ENCODE measurements around the gene MACROD2.

Gene MACROD2

DNA sequence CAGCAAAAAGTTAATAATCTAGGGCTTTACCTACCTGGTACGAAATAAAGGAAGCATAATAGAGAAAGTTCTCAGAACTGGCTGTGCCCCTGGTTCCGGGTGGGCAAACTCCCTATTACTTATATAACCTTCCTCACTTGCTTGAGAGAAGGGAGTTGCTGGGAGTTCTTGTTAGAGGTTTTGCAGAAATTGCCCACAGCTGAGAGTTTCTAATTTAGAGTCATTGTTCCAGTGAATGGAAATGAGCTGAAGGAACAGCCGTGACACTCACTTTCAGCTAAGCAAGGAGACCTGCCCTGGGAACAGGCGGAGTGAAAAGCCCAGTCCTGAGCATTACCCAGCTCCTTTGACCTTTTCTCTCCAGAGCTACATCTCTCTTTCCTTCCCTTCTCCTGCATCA is 936.7 kb downstream of the MACROD2 start:
- no peak for DNase-seq

DNA sequence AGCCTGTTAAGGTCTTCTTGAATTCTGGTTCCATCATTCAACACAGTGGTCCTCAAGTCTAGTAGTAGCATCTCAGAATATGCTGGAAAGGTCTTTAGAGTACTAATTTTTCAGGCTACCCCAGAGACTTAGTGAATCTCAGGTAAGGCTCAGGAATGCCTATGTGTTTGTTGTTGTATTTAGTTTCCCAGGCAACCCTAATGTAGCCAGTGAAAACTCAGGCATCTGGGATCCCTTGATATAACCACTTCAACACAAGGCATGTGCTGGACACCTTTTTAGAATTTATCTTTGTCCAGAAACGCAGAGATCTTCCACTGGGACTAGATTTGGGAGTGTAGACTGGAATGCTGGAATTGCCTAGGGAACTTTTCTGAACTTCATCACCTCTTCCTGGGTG is 940.0 kb downstream of the MACROD2 start:
- DNase-seq: no peak

DNA sequence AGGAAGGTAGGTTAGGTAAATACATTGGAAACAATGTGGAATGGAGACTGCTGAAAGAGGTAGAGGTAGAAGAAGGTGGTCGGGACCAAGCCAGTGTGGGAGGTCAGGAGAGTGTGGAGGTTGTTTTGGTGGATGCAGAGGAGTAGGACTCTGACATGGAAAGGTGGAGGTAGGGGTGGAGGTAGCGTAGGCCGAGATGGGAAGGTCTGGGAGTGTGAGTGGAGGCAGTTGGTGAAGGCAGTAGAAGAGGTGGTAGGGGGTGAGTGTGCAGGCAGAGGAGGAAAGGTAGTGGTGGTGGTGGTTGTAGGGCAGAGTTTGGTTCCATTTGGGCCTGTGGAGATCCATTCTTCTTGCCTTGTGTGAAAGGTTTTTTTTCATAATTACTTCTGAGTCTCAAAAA is 941.7 kb downstream of the MACROD2 start:
- DNase-seq: no peak

DNA sequence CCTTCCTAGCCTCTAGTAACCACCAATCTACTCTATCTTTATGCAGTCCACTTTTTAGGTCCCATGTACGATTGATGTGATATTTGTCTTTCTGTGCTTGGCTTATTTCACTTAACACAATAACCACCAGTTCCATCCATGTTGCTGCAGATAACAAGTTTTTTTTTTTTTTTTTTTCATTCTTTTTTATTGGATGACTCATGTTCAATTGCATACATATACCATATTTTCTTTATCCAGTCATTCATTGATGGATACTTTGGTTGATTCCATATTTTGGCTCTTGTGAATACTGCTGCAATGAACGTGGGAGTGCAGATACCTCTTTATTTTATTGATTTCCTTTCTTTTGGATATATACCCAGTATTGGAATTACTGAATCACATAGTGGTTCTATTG is 942.5 kb downstream of the MACROD2 start:
- no peak for DNase-seq

DNA sequence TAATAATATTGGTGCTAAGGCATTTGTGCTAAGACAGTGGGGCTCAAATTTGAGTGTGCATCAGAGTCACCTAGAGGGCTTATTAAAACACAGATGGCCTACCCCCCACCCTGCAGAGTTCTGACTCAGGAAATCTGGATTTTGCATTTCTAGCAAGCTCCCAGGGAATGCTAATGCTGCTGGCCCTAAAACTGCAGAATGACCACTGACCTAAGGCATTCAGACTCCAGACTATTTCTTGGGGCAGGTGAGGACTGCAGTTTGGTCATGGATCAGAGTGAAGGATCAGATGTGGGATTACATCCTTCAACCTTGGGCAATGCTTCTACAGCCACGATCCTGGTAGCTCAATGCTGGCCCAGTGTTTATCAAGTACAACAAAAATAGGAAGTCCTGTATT is 952.2 kb downstream of the MACROD2 start:
- no peak for DNase-seq

DNA sequence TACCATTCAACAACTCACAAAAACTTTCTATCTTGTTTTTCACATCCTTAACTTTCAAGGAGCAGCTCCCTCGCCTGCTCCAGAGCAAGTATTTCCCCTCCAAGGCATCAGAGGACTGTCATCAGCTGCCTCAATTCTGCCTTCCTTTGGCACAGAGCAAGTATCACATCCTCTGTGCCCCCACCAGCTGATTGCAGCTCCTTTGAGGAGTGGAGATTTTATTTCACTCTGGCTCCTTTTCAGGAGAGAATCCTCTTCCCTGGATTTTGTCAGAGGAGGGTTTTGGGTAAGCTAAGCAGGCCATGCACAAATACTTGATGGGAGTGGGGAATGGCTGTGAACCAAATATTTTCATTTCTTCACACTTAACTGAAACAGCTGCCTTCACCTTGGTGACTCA is 952.6 kb downstream of the MACROD2 start:
- no peak for DNase-seq

DNA sequence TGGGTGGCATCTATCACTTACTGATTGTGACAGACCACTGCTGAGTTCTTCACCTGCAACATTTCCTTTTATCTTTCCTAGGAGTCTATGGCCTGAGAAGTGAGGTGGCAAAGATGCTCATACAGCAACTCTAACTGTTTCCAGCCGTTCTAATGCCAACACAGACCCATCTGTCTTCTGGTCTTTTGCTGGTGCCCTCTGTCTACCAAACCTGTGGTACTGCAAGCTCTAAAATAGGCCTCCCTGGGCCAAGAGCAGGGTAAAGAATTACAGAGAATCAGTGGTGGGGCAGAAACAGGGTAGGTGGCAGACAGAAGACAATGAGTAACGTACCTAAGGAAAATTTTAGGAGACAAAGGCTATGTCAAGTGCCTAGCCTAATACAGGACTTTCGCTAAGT is 953.1 kb downstream of the MACROD2 start:
- DNase-seq: no peak

DNA sequence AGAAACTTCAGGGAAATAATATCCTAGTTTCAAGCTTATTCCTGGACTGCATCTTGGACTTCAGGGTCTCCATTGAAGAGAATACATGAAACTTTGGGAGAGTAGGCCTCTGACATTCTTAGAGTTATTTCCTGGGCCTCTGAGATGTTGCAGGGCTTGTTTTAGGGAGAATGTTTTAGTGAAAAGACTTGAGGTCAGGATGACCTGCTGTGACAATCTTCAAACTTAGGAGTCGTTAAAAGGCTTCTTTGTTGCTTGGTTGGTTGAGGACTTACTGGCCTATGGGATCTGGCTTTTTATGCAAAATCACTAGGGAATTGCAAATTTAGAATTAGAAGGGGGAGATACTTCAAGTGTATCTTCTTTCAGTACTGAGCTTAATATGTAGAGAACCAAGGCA is 955.3 kb downstream of the MACROD2 start:
- no peak for DNase-seq

DNA sequence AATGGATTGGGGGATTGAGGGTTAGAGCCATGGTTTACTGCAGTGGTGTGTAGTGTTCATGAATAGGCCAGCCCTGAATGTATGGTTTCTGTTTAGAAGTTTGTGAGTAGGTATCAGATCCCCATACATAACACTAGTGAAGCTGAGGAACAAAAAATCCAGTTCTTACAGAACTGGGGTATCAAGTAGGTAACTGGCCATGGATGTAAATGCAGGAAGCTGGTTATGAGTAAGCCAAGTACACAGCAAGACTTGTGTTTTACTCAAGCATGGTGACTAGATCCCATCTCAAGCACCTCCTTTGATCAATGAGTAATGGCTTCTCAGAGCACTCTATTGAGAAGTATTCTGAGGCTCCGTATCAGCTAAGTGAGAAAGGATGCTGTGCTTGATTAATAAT is 955.8 kb downstream of the MACROD2 start:
- DNase-seq: no peak

DNA sequence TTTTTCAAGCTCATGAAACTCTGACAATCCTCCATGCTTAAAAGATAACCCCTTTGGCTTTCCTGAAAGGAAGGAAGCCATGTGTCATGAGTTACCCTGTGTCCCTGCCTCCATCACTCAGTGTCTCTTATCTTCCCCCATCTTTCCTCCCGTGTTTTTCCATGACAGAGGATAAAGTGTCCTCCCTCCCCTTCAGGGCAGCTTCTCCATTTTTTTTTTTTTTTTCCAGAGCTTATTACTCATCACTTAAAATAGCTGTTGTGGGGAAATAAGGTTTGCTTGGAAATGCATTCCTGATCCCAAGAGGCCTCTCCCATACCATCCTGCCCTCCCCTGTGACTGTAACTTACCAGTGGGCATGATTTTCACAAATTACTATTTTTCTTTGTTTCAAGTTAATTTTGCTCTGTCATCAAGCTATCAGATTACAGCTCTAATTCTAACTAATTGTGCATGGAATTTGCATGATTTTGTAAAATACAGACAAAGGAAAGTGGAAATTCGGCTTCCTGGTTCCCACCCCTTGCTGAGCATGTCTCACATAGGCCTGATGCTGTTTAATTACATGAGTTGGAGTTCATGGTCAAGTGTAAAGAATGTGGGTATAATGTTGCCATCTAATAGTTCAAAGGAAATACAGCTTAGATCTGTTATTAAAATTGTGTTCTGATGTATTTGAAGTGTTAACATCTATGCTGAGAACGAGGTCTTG is 956.5 kb downstream of the MACROD2 start:
- DNase-seq: no peak

DNA sequence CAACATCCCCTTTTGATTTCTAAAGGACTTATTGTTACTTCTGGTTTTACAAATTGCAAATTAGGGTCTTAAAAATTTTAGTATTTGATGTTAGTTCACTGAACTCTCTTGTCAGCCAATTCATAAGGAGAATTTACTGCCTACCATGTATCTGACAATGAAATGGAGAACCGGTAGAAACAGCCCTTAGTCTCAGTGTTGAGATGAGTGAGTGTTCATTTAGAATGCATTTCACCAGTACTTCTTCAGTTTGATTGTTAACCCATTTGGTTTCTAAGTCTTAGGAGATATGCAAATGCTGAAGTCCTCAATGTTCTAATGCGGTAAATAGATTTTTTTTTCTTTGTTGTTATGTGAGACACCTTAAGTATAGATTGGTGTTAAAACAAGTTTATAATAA is 958.4 kb downstream of the MACROD2 start:
- DNase-seq: no peak

DNA sequence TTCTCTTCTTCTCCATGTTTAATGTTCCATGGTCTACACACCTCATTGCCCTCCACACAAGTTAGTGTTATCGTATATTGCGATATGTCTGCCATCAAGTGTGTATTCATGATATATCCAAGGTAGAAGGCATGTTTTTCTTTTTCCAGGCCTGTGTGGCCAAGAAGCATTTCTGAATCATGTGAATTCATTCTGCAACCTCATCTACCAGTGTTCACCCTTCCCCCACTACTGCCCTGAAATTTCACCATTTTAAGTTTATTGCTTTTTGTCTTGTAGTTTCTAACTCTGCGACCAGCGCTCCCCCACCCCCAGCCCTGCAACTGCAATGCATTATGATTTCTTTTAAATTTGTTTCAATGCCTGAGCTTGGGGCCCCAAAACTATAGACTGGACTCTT is 960.1 kb downstream of the MACROD2 start:
- DNase-seq: no peak

DNA sequence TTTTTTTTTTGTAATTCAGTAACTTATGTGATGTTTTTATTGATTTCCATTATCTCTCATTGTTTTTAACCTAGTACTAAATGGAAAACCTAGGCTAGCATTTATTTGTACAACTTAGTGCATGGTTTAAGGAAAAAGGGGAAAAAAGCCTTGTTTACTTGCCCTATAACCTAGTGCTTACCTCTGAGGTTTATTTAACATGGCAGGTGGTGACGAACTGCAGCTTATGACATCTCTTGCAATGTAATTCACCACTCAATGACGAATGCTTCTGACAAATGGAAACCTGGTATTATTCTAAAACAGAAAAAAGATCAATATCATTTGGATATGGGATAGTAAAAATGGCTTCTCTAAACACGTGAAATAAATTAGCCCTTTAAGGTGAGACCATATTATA is 960.7 kb downstream of the MACROD2 start:
- no peak for DNase-seq

DNA sequence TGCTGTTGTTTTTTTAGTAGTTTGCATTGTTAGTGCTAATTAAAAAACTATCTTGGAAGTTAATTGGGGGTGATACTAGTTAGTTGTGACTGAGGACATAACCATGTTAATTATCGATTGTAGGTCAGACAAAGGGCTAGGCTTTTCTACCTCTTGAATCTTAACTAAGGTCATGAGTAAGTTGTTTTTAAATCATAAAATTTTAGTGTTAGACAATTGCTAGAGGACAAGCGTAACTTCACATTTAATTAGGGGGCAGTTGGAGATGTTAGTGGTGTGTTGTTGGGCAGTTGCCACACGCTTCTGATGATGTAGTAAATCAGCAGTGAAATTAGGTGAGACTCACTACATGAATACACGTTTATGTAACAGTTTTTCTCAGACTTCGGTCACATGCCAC is 961.2 kb downstream of the MACROD2 start:
- no peak for DNase-seq

DNA sequence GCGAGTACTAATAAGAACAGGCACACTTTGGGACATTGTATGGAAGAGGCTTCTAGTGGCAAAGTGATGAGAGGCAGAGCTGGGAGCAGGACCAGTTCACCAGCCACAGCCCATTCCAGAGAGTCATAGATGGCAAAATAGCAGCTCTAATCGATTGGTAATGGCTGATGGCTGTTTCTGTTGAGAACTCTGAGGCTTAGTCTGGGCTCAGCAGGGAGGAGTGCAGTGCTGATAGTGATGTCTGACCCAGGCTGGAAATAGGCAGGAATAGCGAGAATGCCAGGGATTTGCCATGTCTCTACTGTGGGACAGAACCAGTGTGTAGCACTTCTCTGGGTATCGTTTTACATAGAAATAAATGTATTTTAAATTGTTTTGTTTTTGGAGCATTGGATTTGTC is 962.1 kb downstream of the MACROD2 start:
- no peak for DNase-seq

DNA sequence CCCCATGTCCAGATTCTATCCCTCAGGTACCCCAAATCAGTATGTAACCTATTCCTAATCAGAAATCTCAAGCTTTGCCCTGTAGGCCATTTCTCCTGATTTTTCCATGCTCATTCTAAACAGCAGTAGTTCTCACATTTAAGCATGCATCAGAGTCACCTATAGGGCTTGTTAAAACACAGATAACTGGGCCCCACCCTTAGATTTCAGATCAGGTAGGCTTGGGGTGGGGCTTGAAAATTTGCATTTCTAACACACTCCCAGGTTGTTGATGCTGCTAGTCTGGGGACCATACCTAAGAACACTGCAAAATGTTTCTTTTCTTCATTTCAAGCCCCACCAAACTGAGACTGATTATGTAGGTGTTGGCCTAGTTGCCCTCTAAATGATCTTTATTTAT is 963.3 kb downstream of the MACROD2 start:
- DNase-seq: no peak

DNA sequence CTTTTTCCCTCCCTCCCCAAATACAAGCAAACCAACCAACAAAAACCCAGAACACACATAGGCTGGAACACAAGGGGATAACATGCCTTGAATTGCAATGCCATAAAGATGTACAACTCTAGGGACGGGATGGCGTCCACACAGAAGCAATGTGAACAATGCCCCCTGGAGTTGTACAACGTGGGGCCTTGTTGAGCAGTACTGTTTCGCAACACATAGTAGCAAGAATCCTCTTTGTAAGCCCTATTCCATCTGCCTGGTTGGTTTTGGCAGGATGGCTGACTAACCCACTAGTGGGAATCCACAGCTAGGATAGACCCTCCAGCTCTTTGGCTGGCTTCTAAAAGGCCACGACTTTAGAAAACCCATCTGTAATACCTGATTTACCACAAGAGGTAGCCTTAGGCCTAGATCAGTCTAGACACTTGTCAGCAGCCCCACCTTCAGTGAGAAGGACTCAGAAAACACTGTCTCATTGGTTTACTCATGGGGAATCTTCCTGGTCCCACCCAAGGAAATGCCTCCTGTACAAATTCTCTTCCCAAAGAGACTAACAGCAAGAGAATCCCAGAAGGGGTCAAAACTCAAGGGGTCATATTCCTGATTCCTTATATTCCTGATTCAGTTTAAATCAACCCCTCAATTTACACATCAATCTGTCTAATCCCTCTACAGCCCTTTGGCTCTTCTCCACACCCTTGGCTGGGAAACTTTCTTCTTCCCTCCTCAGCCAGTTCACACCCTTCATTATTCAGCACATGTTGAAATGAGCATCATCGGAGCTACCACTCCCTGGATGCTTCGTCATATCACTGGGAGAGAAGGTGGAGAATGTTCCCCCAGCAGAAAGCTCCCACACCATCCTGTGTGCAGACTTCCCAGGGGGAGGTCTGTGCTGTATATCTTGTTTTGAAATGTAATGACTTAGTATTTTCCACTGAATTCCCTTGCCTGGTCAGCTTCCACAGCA is 964.5 kb downstream of the MACROD2 start:
- DNase-seq: no peak

DNA sequence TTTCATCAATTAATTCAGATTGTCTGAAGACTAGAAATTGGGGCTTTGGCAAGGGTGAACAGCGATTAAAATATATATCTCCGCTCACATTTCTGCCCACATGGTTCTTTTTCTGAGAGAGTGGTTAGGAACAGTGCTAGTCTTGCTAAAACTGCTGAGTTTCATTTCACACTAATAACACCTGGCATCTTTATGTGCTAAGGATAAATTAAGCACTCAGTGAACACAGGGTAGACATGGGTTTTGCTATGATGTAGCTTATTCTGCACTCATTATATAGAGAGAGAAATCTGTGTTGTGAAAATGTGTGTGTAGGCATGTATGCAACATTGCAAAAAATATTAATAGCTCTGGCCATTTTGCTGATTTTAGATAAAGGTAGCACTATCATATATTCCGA is 965.5 kb downstream of the MACROD2 start:
- DNase-seq: no peak

DNA sequence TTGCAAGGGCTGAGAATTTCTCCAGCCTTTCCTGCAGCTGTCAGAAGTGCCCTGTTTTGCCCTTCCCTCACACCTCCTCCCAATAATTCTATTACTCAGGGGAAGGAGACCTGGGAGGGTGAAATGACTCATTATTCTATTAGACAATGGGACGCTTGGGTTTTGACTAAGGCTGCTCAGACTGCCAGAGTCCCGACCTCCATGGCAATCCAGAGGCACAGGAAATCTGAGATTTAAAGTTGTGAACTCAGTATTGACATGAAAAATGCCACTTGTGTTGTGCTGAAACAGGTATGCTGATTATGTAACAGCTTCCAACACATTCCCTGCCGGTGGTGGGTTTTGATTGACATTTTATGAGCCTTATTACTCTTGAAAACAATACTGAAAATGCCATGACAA is 967.9 kb downstream of the MACROD2 start:
- DNase-seq: no peak

DNA sequence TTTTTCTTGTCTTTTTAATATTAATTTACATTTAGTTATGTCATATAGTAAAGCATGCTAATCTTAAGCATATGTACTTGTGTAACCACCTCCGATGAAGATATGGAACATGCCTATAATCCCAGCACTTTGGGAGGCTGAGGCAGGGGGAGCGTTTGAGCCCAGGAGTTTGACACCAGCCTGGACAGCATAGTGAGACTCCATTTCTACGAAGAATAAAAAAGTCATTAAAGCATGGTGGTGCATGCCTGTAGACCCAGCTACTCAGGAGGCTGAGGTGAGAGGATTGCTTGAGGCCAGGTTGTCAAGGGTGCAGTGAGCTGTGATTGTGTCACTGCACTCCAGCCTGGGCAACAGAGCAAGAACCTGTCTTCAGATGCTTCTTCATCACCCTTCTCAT is 970.9 kb downstream of the MACROD2 start:
- no peak for DNase-seq

DNA sequence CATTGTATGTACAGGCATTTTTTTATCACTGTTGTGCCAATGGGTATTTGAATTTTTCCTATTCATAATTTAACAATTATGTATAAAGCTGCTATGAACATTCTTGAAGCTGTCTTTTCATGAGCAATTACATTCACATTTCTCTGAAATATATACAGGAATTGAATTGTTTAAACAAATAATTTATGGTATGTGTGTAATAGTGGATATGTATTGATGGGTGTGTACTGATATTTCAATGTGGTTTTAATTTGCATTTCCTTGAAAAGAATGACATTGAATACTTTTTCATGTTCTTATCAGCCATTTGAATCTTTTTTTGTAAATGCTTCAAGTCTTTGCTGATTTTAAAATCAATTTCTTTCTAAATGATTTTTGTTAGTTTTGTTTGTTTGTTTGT is 971.5 kb downstream of the MACROD2 start:
- DNase-seq: no peak

DNA sequence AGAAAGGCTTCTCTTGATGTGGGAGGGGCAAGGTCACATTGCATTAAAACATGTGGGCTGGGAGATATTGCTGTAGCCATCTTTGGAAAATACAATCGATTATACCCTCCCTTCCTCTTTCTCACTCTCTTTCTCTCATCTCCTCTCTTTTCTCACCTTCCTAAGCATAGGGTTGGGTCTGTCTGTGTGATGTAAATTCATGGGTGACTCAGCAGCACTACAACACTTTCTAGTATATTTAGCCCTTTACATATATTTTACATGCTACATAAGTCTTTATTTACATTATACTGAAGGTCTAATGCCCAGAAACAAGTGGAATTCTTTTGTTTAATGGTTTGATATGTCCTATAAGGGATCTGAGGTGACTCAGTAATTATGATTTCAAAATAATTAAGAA is 976.9 kb downstream of the MACROD2 start:
- no peak for DNase-seq

DNA sequence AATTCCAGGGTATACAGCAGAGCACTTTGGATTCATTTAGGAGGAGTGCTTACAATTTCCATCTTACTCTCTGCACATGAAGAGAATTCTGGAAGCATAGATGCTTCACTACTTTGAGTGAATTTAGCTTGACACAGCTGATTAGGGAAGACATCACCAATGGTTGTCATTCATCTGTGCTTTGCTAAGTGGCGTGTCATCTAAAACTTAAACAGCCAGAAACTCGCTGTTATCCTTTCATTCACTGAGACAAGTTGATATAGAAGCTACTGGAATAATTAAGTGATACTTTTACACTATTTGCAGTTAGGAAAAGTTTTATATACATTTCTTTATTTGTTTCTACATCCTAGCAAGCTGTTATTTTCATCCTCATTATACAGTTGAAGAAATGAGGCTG is 977.4 kb downstream of the MACROD2 start:
- DNase-seq: no peak

DNA sequence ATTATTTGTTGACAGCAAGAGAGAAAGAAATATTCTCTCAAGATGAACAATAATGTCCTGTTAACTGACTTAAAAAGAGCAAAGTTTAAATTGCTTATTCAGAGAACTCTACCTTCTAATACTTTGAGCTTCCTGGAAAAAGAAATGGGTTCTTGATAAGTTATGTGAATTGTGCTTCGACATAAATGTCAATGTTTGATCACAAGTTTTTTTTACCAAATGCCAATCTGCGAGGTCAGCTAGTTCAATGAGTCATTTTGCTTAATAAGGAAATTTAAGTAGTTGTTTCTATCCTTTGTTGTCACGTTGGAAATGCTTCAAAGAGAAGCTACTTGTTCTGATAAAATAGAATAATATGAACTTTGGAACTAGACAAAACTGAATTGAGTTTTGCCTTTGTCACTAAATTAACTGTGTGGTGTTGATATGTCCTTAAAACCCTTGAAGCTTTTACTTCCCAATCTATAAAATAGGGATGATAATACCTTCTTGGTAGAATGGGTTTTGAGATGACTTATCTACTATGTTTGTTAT is 984.2 kb downstream of the MACROD2 start:
- no peak for DNase-seq

Data from suppressor macrophage treated with lipopolysaccharide for 1 hour (primary cell).